HG02571 (cell line): ENCODE data around the gene MICAL3.
"Not testable (repeated sequence)": the region's sequence is repeated elsewhere in the genome, so short reads cannot be mapped to it uniquely, and the experiment has no call there.

Source experiments
- ATAC-seq: cut with Tn5 transposase; IDR thresholded peaks from one replicate; pipeline ENCODE4 v1.9.1; 2021; ENCODE audit warnings: mild to moderate bottlenecking, moderate library complexity; ENCODE audit not compliant: unreplicated experiment

The MICAL3 gene

GRCh38 chr22:18000441-18001039, 23.8 kb downstream of the MICAL3 start:
- ATAC-seq, result no peak

- ATAC-seq, result no peak
Observed at GRCh38 chr22:17999851-18000250, 24.5 kb downstream of the MICAL3 start.

- ATAC-seq, result no peak
Observed at GRCh38 chr22:17998913-17999312, 25.4 kb downstream of the MICAL3 start.

GRCh38 chr22:17997456-17997855, 26.9 kb downstream of the MICAL3 start:
- no peak for ATAC-seq

- ATAC-seq, result not testable (repeated sequence)
Observed at GRCh38 chr22:17995256-17995655, 29.1 kb downstream of the MICAL3 start.

GRCh38 chr22:17994424-17995108, 29.8 kb downstream of the MICAL3 start:
- ATAC-seq, result no peak

GRCh38 chr22:17992976-17993375, 31.4 kb downstream of the MICAL3 start:
- ATAC-seq, result not testable (repeated sequence)

GRCh38 chr22:17991992-17992391, 32.4 kb downstream of the MICAL3 start:
- not testable (repeated sequence) for ATAC-seq

- ATAC-seq, result no peak
Observed at GRCh38 chr22:17990942-17991341, 33.4 kb downstream of the MICAL3 start.

- ATAC-seq, result no peak
Observed at GRCh38 chr22:17990147-17990546, 34.2 kb downstream of the MICAL3 start.

GRCh38 chr22:17988800-17989513, 35.4 kb downstream of the MICAL3 start:
- no peak for ATAC-seq

- ATAC-seq, result no peak
Observed at GRCh38 chr22:17985606-17986005, 38.8 kb downstream of the MICAL3 start.

- ATAC-seq, result not testable (repeated sequence)
Observed at GRCh38 chr22:17985071-17985470, 39.3 kb downstream of the MICAL3 start.

GRCh38 chr22:17984114-17984513, 40.2 kb downstream of the MICAL3 start:
- no peak for ATAC-seq

- ATAC-seq, result no peak
Observed at GRCh38 chr22:17982572-17983141, 41.7 kb downstream of the MICAL3 start.

GRCh38 chr22:17981497-17981896, 42.9 kb downstream of the MICAL3 start:
- ATAC-seq, result no peak

- ATAC-seq, result no peak
Observed at GRCh38 chr22:17980638-17981051, 43.7 kb downstream of the MICAL3 start.

GRCh38 chr22:17980015-17980590, 44.3 kb downstream of the MICAL3 start:
- ATAC-seq, result no peak

GRCh38 chr22:17978027-17978426, 46.3 kb downstream of the MICAL3 start:
- ATAC-seq, result no peak

- ATAC-seq, result no peak
Observed at GRCh38 chr22:17977371-17977770, 47.0 kb downstream of the MICAL3 start.

- ATAC-seq, result no peak
Observed at GRCh38 chr22:17976121-17976520, 48.2 kb downstream of the MICAL3 start.
